HCT116 (cell line): ENCODE results near the gene CCL11. TPM values are rescaled to one million over a fixed set of nuclear protein-coding genes. Genes with fewer than 3 reads are reported as not detected.

Source experiments
- ATAC-seq: fragments of 200-7000 bp; cut with Tn5 transposase; 2 replicates; pipeline ENCODE4 v1.9.1; 2020; ENCODE audit warnings: mild to moderate bottlenecking, moderate library complexity
- BruUV-seq: library from RNA; stranded (reverse); fragments of 400-500 nt; replicated peaks from 2 replicates; lab custom pipeline; 2021; lab: Mats Ljungman, UMichigan
- CTCF ChIA-PET: fragments of 300-600 bp; sonication (Branson Sonifier 250); formaldehyde crosslinking; loops from one replicate; lab custom pipeline; 2021; ENCODE audit warnings: antibody characterized with exemption; lab: Charles Lee
- POLR2A ChIA-PET: fragments of 300-600, 350-600 bp; sonication (Branson Sonifier 250); formaldehyde crosslinking; loops from one replicate; lab custom pipeline; 2021; ENCODE audit warnings: antibody characterized with exemption; lab: Charles Lee
- RAD21 ChIA-PET, 2 experiments: fragments of 300-600 bp; sonication (Branson Sonifier 250); formaldehyde crosslinking; loops; one replicate each; lab custom pipeline; 2023; ENCODE audit warnings: low total read pairs in 2 of 2; ENCODE audit not compliant: uncharacterized antibody in 2 of 2, unreplicated experiment in 2 of 2, low non-redundant PET in 1 of 2; lab: Charles Lee
- DNase-seq: peaks from one replicate; pipeline ENCODE4 v3.0.0-alpha.2; 2010; ENCODE audit warnings: low read depth, low spot score
- H2AFZ ChIP-seq: fragments of 200-600 bp; shearing (Covaris generic), sonication (generic); 2 replicates; pipeline ENCODE4 v1.6.1; 2017; ENCODE audit warnings: low read depth, mixed run types, mixed read lengths, antibody characterized with exemption, low read length; ENCODE audit not compliant: poor library complexity, severe bottlenecking
- H3K27ac ChIP-seq: 2 replicates; pipeline ENCODE4 v1.5.1; 2012; ENCODE audit warnings: low read depth, low read length
- H3K27me3 ChIP-seq: fragments of 200-600 bp; sonication (generic); 2 replicates; pipeline ENCODE4 v1.6.1; 2016; ENCODE audit warnings: mixed run types, low read length, mixed read lengths; ENCODE audit not compliant: insufficient read depth
- H3K36me3 ChIP-seq, 2 experiments: fragments of 200-500 bp in 1 of 2; fragments of 200-600 bp in 1 of 2; sonication (Bioruptor generic) in 1 of 2; sonication (generic) in 1 of 2; 2 replicates each; pipeline versions ENCODE4 v1.5.1 to v1.6.1; 2014 to 2016; ENCODE audit warnings: low read length in 2 of 2, inconsistent platforms in 1 of 2, mixed read lengths in 1 of 2, mixed run types in 1 of 2; ENCODE audit not compliant: insufficient read depth in 2 of 2, control insufficient read depth in 1 of 2
- H3K4me1 ChIP-seq, 2 experiments: fragments of 200-600 bp in 1 of 2; sonication (generic) in 1 of 2; 2 replicates each; pipeline versions ENCODE4 v1.5.1 to v1.6.1; 2012 to 2017; ENCODE audit warnings: low read length in 2 of 2, inconsistent platforms in 1 of 2, mild to moderate bottlenecking in 1 of 2, mixed read lengths in 1 of 2, mixed run types in 1 of 2, moderate library complexity in 1 of 2; ENCODE audit not compliant: insufficient read depth in 2 of 2, control insufficient read depth in 1 of 2
- H3K4me2 ChIP-seq: fragments of 200-600 bp; sonication (generic); 2 replicates; pipeline ENCODE4 v1.6.1; 2017; ENCODE audit warnings: mixed run types, low read length, mixed read lengths
- H3K4me3 ChIP-seq, 2 experiments: fragments of 200-600 bp in 1 of 2; sonication (generic) in 1 of 2; replicated peaks in 1 of 2; 2 replicates each; pipeline ENCODE4 v1.5.1; 2011 to 2016; ENCODE audit warnings: low read length in 2 of 2, control low read depth in 1 of 2, low read depth in 1 of 2, mild to moderate bottlenecking in 1 of 2, mixed read lengths in 1 of 2, mixed run types in 1 of 2
- H3K79me2 ChIP-seq: fragments of 200-600 bp; sonication (generic); 2 replicates; pipeline ENCODE4 v1.6.1; 2017; ENCODE audit warnings: mild to moderate bottlenecking, mixed run types, low read length, moderate library complexity, mixed read lengths; ENCODE audit not compliant: insufficient read depth
- H3K9ac ChIP-seq: fragments of 200-600 bp; sonication (generic); 2 replicates; pipeline ENCODE4 v1.6.1; 2016; ENCODE audit warnings: low read length, mixed read lengths
- H3K9me2 ChIP-seq: fragments of 200-600 bp; sonication (generic), shearing (Covaris generic); 2 replicates; pipeline ENCODE4 v1.6.1; 2017; ENCODE audit warnings: mixed run types, mild to moderate bottlenecking, moderate library complexity; ENCODE audit not compliant: insufficient read depth
- H3K9me3 ChIP-seq, 2 experiments: fragments of 200-500 bp in 1 of 2; fragments of 200-600 bp in 1 of 2; sonication (Bioruptor generic) in 1 of 2; sonication (generic) in 1 of 2; 2 replicates each; pipeline ENCODE4 v1.6.1; 2014 to 2017; ENCODE audit warnings: low read length in 2 of 2, mixed read lengths in 2 of 2, inconsistent platforms in 1 of 2, low read depth in 1 of 2, mild to moderate bottlenecking in 1 of 2, mixed run types in 1 of 2, moderate library complexity in 1 of 2; ENCODE audit not compliant: control insufficient read depth in 1 of 2, insufficient read depth in 1 of 2
- H4K20me1 ChIP-seq: fragments of 200-600 bp; sonication (generic), shearing (Covaris generic); 2 replicates; pipeline ENCODE4 v1.6.1; 2017; ENCODE audit warnings: mixed run types, mild to moderate bottlenecking, moderate library complexity; ENCODE audit not compliant: insufficient read depth
- CBX3 ChIP-seq: IDR thresholded peaks from 2 replicates; pipeline ENCODE4 v1.6.1; 2012; ENCODE audit warnings: low read depth
- CTCF ChIP-seq, 3 experiments: fragments of 200-600 bp in 1 of 3; sonication (generic) in 1 of 3; IDR thresholded peaks in 2 of 3; conservative IDR thresholded peaks in 1 of 3; 2 replicates each; pipeline ENCODE4 v1.5.1; 2012 to 2017; ENCODE audit warnings: low read depth in 2 of 3, low read length in 2 of 3, antibody characterized with exemption in 1 of 3, borderline replicate concordance in 1 of 3, control low read depth in 1 of 3, mild to moderate bottlenecking in 1 of 3, mixed read lengths in 1 of 3, mixed run types in 1 of 3, moderate library complexity in 1 of 3; ENCODE audit not compliant: insufficient read depth in 1 of 3
- ELF1 ChIP-seq: IDR thresholded peaks from 2 replicates; pipeline ENCODE4 v1.6.1; 2012; ENCODE audit warnings: low read depth, borderline replicate concordance
- POLR2AphosphoS5 ChIP-seq: IDR thresholded peaks from 2 replicates; pipeline ENCODE4 v1.6.1; 2011; ENCODE audit warnings: mild to moderate bottlenecking, low read depth, low read length, moderate library complexity
- RAD21 ChIP-seq: IDR thresholded peaks from 2 replicates; pipeline ENCODE4 v1.6.1; 2012; ENCODE audit warnings: low read depth, mild to moderate bottlenecking
- TCF7L2 ChIP-seq: IDR thresholded peaks from 2 replicates; pipeline ENCODE4 v1.7.0; 2011; ENCODE audit warnings: borderline replicate concordance, inconsistent platforms; ENCODE audit not compliant: insufficient read depth, insufficient read length; ENCODE audit errors: extremely low read depth
- YY1 ChIP-seq: IDR thresholded peaks from 2 replicates; pipeline ENCODE4 v1.6.1; 2011; ENCODE audit warnings: low read length, low read depth, moderate library complexity, mild to moderate bottlenecking; ENCODE audit not compliant: insufficient replicate concordance; ENCODE audit errors: extremely low read depth
- ZNF274 ChIP-seq: fragments of 200-500 bp; sonication (Bioruptor generic); IDR thresholded peaks from 2 replicates; pipeline ENCODE4 v1.6.1; 2014; ENCODE audit warnings: mild to moderate bottlenecking, low read depth, low read length, inconsistent platforms
- intact Hi-C: fragments of 100-400 bp; cut with micrococcal nuclease; formaldehyde crosslinking; loops from 2 replicates; pipeline ENCODE4 v1.10.0; 2022
- total RNA-seq: library from RNA; stranded (reverse); gene quantifications from one replicate; pipeline ENCODE4 v1.2.1, GENCODE V29; 2021; ENCODE audit not compliant: unreplicated experiment
- TF ChIP-seq, protein P1 (sequence below): IDR thresholded peaks from 2 replicates; pipeline ENCODE4 v1.6.1; 2012; ENCODE audit warnings: low read depth

CCL11 gene
- total RNA-seq, 1 experiment from 2014 or later, result not detected

DNA sequence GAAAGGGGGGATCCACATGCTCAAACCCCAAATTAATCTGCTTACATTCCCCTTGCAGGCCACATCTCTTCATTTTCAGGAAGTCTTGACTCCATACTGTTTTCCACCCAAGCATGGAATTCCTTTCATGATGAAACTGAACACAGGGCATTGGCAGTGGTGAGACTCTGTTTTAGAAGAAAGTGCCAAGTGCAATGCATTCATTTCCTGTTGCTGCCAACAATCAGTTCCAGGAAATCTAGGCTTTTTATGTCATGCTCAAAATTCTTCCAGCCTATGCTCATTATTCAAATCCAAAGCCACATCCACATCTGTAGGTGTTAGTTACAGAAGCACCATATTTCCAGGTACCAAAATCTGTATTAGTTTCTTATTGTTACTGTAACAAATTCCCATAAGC, 26.4 kb upstream of the CCL11 start:
- intact Hi-C loops, result no loop called here
- Histone ChIP-seq H4K20me1 (no peaks in the 10 kb centered on the region), H3K4me1 (no peaks in the 10 kb centered on the region), H3K9me3 (no peaks in the 10 kb centered on the region), H3K79me2 (no peaks in the 10 kb centered on the region)
- no peak for TF ChIP-seq TCF7L2
- TF ChIP-seq, all 23 proteins: peak for 0
- ATAC-seq, result no peak
- DNase-seq, result no peak
- Histone ChIP-seq H3K4me3 (no peak overlapping the region), H3K9me2 (no peaks in the 10 kb centered on the region), H3K4me2 (no peak overlapping the region), H3K36me3 (no peaks in the 10 kb centered on the region), H3K27me3 (no peaks in the 10 kb centered on the region), H3K9ac (no peak overlapping the region), H3K27ac (no peak overlapping the region), H2AFZ (no peak overlapping the region)
- ChIA-PET CTCF (no interaction called here), RAD21 (no interaction called here), POLR2A (no interaction called here)
- BruUV-seq, result no TSS peak

GRCh38 chr17:34260861-34261260, 24.7 kb upstream of the CCL11 start:
- Histone ChIP-seq H3K9me3 (no peaks in the 10 kb centered on the region), H3K9ac (no peak overlapping the region), H3K27me3 (no peaks in the 10 kb centered on the region), H2AFZ (no peak overlapping the region), H3K27ac (no peak overlapping the region), H3K4me3 (no peak overlapping the region), H3K4me1 (no peaks in the 10 kb centered on the region), H4K20me1 (no peaks in the 10 kb centered on the region), H3K4me2 (no peak overlapping the region), H3K79me2 (no peaks in the 10 kb centered on the region), H3K9me2 (no peaks in the 10 kb centered on the region), H3K36me3 (no peaks in the 10 kb centered on the region)
- no peak for TF ChIP-seq YY1
- TF ChIP-seq RAD21, result no peak
- TF ChIP-seq ZNF274, result no peak
- no peak for TF ChIP-seq CTCF (IDR thresholded peaks at IDR 0.05 in 2 of 3, conservative IDR thresholded peaks at IDR 0.05 in 1 of 3; ENCODE audit: borderline replicate concordance in 1 of 3, insufficient read depth in 1 of 3, low read depth in 2 of 3, low read length in 2 of 3)
- no peak for TF ChIP-seq CBX3
- no peak for TF ChIP-seq ELF1
- TF ChIP-seq, protein P1, sequence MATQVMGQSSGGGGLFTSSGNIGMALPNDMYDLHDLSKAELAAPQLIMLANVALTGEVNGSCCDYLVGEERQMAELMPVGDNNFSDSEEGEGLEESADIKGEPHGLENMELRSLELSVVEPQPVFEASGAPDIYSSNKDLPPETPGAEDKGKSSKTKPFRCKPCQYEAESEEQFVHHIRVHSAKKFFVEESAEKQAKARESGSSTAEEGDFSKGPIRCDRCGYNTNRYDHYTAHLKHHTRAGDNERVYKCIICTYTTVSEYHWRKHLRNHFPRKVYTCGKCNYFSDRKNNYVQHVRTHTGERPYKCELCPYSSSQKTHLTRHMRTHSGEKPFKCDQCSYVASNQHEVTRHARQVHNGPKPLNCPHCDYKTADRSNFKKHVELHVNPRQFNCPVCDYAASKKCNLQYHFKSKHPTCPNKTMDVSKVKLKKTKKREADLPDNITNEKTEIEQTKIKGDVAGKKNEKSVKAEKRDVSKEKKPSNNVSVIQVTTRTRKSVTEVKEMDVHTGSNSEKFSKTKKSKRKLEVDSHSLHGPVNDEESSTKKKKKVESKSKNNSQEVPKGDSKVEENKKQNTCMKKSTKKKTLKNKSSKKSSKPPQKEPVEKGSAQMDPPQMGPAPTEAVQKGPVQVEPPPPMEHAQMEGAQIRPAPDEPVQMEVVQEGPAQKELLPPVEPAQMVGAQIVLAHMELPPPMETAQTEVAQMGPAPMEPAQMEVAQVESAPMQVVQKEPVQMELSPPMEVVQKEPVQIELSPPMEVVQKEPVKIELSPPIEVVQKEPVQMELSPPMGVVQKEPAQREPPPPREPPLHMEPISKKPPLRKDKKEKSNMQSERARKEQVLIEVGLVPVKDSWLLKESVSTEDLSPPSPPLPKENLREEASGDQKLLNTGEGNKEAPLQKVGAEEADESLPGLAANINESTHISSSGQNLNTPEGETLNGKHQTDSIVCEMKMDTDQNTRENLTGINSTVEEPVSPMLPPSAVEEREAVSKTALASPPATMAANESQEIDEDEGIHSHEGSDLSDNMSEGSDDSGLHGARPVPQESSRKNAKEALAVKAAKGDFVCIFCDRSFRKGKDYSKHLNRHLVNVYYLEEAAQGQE, result no peak
- no peak for TF ChIP-seq TCF7L2
- TF ChIP-seq POLR2AphosphoS5, result no peak
- ChIA-PET RAD21 (no interaction called here), CTCF (no interaction called here), POLR2A (no interaction called here)
- intact Hi-C loops, result no loop called here
- DNase-seq (no peak), ATAC-seq (no peak)
- no TSS peak for BruUV-seq
